Mammary epithelial cell (primary cell): Measurements from ENCODE around the gene ASIC2.

Source experiments
- EZH2 ChIP-seq: IDR thresholded peaks from 2 replicates; pipeline ENCODE4 v1.6.1; 2012; ENCODE audit warnings: low read length, inconsistent platforms, borderline replicate concordance
- TF ChIP-seq, protein P1 (sequence below), 2 donors: IDR thresholded peaks in 1 of 2; conservative IDR thresholded peaks in 1 of 2; 2 replicates each; pipeline ENCODE4 v1.5.1; 2011 to 2012; ENCODE audit warnings: inconsistent platforms in 2 of 2, low read length in 2 of 2, mild to moderate bottlenecking in 2 of 2, control low read depth in 1 of 2, low read depth in 1 of 2; ENCODE audit not compliant: insufficient read depth in 1 of 2; ENCODE audit errors: extremely low read depth in 1 of 2

DNA sequence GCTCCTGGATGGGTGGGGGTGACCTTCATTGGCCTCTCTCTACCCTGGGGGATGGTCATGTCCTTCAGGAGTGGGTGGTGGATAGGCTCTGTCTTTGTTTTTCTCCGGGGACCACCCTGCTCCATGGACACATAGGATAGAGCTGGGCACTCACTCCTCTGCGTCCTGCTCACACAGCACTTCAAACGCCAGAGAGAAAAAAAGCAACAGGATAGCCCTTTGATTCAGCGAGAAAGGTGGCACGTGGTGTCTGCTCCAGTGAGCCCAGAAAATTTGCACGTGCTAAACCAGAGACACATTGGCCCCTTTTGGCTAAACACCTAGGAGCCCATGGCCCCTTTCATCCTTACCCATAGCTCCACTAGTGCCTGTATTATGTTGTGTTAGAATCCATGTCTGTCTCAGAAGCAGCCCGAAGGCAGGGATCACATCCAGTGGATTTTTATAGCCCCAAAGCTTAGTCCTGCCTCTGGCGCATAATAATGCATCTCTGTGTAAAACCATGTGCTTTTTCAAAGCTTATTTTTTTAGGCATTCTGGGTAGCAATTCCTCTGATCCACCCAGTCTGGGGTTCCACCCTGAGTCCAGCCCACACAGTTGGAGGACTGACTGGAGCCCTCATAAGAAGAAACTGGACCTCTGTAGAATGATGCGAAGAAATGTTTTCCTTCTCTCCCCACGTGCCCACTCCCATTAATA, 90.1 kb downstream of the ASIC2 start:
- TF ChIP-seq, protein P1, sequence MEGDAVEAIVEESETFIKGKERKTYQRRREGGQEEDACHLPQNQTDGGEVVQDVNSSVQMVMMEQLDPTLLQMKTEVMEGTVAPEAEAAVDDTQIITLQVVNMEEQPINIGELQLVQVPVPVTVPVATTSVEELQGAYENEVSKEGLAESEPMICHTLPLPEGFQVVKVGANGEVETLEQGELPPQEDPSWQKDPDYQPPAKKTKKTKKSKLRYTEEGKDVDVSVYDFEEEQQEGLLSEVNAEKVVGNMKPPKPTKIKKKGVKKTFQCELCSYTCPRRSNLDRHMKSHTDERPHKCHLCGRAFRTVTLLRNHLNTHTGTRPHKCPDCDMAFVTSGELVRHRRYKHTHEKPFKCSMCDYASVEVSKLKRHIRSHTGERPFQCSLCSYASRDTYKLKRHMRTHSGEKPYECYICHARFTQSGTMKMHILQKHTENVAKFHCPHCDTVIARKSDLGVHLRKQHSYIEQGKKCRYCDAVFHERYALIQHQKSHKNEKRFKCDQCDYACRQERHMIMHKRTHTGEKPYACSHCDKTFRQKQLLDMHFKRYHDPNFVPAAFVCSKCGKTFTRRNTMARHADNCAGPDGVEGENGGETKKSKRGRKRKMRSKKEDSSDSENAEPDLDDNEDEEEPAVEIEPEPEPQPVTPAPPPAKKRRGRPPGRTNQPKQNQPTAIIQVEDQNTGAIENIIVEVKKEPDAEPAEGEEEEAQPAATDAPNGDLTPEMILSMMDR (conservative IDR thresholded peaks at IDR 0.05 in 1 of 2, IDR thresholded peaks at IDR 0.05 in 1 of 2; ENCODE audit: extremely low read depth in 1 of 2, insufficient read depth in 1 of 2, low read depth in 1 of 2, low read length in 2 of 2), result no peak
- TF ChIP-seq EZH2, result no peak
